Kidney capillary endothelial cell (primary cell): ENCODE measurements around the gene BRICD5.
"Not testable (repeated sequence)": the region's sequence is repeated elsewhere in the genome, so short reads cannot be mapped to it uniquely, and the experiment has no call there.

Source experiments
- DNase-seq: peaks from one replicate; pipeline ENCODE4 v3.0.0-alpha.2; 2018; ENCODE audit warnings: low spot score

The BRICD5 gene

DNA sequence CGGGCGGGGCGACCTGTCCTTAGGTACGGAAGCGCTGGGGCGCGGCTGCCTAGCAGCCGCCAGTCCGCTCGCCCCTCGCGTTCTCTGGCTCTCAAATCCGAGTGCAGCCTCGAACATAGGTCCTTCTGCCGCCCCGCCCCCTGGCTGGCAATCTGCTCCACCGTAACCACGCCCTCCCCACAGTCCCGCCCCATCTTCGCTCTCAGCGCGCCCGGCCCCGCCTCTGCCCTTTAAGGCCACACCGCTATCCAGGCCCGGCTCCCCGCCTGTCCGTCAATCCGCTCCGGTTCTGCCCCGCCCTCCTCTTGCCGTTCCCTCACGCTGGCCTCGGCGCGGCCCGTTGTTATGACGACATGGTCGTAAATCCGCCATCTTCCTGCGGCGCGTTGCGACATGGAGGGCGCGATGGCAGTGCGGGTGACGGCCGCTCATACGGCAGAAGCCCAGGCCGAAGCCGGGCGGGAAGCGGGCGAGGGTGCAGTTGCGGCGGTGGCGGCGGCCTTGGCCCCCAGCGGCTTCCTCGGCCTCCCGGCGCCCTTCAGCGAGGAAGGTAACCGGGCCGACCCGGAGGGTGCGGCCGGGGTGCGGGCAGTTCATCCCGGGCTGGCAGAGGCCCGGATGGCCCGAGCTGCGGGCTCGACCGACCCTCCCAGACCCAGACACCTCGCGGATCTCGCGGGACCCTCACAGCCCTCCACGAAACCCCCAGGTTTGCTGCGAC lies 12.7 kb upstream of the BRICD5 start, which contains the start of gene E4F1:
Gene E4F1 (plus strand): TSS at position 371 of the 721 bp plus-strand sequence. CDS start 23 bp downstream, at position 394.
- peak; percentile 98 for DNase-seq

DNA sequence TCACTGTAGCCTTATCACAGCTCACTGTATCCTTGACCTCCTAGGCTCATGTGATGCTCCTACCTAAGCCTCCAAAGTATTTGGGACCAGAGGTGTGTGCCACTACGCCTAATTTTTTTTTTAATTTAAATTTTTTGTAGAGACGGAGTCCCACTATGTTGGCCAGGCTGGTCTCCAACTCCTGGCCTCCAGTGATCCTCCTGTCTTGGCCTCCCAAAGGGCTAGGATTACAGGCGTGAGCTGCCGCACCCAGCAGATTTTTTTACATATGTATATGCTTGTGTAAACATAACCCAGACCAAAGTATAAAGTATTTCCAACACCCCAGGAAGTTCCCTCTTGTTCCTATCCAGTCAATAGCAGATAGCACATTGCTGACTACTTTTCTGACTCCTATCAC lies 5.7 kb upstream of the BRICD5 start:
- DNase-seq = no peak

DNA sequence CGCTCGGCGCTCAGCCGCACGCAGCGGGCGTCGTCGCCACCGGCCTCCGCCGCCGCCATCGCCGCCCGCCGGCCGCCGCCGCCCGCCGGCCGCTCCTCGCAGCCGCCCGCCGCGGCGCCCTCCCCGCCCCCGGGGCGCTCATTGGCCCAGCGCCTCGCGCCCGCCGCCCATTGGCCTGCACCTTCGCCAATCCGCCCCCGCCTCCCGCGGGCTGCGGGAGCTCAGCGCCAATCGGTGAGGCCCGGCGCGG lies 4.0 kb upstream of the BRICD5 start, which contains the start of gene PGP:
Gene PGP (minus strand): TSS at position 122 of the 250 bp plus-strand sequence. CDS start 63 bp downstream, at position 59.
- DNase-seq = no peak

DNA sequence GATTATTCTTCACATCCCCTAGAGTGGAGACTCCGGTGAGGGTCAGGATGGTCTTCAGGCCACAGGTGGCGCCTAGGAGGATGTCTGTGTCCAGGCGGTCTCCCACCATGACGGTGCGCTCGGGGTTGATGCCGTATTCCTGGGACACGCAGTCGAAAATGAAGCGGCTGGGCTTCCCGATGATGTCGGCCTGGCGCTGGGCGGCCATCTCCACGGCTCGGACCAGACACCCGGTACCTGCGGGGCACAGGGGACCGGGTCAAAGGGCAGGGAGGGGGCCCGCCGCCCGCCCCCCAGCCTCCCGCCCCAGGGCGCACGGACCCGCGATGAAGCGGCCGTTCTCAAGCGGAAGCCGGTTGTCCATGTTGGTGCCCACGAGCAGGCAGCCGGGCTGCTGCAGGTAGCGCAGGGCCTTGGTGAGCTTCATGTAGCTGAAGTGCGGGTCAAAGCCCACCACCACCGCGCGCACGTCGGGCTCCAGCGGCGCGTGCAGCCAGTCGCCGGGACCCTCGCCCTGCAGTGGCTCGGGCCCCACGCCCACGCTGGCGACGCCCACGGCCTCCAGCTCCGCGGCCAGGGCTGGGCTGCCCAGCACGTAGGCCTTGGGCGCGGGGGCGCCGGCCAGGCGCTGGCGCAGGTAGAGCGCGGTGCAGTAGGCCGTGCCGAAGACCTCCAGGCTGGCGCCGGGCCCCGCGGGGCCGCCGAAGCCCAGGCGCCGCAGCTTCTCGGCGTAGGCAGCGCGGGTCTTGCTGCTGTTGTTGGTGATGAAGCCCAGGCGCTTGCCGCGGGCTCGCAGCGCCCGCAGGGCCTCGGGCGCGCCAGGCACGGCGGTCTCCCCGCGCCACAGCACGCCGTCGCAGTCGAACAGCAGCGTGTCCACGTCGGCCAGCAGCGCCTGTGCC lies 3.4 kb upstream of the BRICD5 start:
- DNase-seq = no peak

DNA sequence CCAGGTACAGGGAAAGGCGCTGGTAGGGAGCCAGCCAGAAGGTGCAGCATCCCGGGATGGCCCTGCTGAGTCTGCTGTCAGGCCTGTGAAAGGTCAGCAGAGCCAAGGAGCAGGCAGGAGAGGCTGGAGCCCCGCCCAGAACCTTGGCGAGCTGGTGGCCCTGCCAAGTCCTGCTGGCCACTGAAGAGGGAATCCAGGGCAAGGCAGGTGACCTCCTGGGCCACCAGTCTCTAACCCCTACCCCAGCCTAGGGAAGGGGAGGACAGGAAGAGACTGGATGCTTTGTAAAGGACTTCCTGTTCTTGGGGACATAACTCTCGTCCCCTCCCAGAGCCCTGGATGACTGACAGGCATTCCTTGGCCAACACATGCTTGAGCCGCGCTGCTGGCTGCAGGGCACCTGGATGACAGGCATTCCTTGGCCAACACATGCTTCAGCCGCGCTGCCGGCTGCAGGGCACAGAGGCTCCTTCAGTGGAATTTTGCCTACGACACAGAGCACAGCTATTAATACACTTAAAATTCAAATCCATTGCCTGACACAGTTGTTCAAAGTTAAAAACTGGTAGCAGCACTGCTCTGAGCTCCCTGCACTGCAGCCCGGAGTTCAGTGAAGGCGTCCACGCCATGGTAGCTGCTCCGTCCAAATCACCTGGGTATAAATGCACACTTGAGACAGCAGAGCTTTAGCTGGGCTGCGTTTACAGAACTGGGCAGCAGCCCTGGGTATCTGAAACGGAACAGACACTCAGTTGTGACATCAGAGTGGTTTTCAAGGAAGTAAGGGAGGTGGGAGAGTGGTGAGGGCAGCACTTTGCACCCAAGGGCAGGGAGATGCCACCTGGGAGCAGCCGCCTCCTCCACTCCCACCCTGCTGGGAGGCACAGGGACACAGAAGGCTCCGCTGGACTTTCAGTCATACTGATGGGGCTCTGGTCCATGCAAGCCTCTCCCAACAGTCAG lies 2.0 kb upstream of the BRICD5 start:
- DNase-seq = peak; percentile 21

DNA sequence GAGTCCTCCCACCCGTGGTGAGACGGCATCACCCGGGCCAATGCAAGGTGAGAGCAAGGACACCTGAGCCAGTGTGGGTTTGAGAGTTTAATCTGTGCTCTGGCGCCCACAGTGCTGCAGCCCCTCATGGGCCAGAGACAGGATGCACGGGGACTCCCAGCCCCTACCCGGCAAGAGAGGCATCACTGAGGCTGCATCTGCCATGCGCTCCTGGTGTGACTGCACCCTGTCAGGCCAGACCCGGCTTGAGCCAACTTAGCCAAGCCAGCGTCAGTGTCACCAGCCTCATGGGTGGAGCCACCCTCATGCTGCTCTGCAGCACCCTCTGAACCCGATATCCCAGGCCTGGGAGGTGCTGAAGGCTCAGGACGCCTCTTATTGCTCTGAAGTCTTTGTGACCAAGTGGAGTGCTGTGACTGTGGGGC lies 1.3 kb upstream of the BRICD5 start:
- DNase-seq = no peak

DNA sequence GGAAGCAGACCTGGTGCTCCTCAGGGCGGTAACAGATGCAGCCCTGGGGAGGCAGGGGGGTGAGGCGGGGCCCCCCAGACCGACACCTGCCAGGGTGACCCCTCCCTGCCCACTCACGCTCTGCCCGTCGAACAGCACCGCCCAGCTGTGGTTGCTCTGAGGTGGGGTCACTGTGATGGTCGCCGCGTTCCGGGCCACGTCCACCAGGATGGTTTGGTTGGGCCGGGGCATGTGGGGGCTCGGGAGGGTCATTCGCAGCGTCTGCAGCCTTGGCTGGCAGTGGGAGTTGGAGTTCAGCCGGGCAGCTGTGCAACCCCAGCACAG lies 692 bp downstream of the BRICD5 start:
- no peak for DNase-seq

DNA sequence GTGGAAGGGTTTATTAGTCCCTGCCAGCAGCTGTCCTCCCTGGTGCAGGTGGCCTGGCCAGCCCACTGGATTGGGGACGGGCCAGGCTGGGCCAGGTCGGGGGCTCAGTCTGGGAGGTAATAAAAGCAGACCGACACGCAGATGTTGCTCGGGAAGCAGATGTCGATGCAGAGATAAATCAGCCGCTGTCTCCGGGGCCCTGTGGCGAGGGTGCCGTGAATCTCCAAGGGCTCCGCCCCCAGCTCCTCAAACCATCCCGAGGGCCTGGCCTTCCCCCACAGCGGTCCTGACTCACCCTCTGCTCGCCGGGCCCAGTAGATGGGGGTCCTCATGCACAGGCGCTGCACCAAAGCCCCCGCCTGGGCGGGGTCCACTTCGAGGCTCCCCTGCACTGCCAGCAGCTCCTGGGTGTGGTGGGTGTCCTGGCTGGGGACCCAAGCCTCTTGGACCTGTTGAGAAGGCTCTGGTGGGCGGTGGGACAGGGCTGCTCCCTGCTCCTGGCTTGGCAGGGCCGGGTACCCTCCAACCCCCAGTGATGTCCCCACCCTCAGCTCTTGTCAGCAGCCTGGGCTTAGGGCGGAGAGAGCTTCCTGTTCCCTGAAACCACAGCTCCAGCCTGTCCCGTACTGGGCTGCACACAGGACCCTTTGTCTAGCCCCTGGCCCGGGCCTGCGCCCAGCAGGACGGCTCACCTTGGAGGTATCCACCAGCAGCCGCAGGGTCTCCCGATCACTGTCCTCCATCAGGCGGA lies 1.2 kb downstream of the BRICD5 start:
- DNase-seq = no peak

DNA sequence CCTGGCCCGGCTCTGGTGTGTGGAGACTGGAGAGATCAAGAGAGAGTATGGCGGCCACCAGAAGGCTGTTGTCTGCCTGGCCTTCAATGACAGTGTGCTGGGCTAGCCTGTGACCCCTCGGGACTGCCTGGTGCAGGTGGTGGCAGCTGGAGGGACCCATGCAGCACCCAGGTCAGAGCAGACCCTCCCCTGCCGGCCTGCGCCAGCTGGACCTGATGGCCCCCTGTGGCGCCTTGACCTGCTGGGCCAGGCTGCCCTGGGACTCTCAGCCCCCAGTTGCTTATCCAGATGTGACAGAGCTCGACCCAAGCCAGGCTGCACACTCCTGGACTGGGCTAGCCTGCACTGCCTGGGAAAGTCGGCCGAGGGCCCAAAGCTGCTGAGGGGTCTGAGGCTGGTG lies 1.9 kb downstream of the BRICD5 start:
- DNase-seq = no peak

DNA sequence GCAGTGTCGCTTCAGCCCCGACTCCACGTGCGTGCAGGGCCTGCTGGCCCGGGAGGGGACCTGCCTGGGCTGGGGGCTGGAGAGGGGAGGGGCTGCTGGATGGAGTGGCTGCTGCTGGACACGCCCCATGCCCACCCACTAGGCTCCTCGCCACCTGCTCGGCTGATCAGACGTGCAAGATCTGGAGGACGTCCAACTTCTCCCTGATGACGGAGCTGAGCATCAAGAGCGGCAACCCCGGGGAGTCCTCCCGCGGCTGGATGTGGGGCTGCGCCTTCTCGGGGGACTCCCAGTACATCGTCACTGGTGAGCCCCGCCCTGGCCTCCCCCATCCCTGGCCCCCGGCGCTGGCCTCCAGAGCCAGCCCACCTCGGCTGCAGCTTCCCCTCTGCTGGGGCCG lies 2.4 kb downstream of the BRICD5 start:
- no peak for DNase-seq

DNA sequence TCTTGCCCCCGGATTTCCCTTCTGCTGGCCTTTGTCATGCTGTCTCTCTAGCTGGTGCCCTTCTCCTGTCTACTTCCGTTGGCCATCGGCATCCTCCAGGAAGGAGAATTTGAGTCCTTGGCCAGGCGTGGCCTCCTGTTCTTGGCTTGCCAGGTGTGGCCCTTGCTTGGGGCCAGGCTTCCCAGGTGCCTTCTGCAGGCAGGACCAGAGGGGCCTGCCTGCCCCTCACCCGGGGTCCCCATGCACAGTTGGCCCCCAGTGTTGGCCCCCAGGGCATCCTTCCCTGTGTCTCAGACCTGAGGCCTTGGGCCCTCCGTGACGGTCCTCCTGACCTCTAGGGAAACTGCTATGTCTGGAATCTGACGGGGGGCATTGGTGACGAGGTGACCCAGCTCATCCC lies 2.8 kb downstream of the BRICD5 start:
- no peak for DNase-seq

DNA sequence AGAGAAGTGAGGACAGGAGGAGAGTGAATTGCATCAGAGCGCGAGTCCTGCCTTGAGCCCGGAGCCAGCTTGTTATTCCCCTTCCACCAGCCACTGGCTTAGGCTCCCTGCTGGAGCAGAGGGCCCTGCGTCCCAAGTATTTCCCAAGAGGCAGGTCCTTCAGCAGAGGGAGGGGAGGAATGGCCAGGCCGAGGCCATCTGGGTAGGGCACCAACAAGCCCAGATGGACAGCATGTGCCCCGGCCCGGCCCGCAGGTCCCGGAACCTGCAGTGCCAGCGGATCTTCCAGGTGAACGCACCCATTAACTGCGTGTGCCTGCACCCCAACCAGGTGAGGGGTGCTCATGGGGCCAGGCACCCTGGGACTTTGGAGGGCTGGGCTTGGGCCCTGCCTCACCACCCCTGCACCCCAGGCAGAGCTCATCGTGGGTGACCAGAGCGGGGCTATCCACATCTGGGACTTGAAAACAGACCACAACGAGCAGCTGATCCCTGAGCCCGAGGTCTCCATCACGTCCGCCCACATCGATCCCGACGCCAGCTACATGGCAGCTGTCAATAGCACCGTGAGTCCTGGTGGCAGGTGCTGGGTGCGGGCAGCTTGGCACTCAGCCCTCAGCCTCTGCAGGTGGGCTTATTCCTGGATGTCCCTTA lies 3.8 kb downstream of the BRICD5 start:
- DNase-seq = no peak

DNA sequence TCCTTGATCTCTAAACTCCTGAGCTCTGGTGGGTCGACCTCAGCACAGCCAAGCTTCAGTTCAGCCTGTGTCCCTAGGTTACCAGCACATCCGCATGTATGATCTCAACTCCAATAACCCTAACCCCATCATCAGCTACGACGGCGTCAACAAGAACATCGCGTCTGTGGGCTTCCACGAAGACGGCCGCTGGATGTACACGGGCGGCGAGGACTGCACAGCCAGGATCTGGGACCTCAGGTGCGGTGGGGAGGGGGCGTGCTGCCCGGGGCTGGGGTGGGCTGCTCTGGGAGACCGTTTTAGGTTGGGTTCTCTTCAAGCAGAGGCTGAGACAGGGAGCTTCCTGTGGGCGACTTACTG lies 4.3 kb downstream of the BRICD5 start:
- DNase-seq = no peak

DNA sequence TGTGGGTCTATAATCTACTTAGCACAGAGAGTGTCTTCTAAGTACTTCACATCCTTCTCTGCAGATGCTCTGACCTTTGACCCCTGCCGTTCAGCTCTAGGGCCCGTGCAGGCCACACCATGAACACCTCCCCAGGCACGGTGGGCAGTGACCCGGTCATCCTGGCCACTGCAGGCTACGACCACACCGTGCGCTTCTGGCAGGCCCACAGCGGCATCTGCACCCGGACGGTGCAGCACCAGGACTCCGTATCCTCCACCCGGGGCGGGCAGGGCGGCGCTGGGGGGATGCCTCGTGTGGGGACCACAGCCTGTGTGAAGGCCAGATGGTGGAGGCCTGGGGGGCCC lies 4.7 kb downstream of the BRICD5 start:
- no peak for DNase-seq

DNA sequence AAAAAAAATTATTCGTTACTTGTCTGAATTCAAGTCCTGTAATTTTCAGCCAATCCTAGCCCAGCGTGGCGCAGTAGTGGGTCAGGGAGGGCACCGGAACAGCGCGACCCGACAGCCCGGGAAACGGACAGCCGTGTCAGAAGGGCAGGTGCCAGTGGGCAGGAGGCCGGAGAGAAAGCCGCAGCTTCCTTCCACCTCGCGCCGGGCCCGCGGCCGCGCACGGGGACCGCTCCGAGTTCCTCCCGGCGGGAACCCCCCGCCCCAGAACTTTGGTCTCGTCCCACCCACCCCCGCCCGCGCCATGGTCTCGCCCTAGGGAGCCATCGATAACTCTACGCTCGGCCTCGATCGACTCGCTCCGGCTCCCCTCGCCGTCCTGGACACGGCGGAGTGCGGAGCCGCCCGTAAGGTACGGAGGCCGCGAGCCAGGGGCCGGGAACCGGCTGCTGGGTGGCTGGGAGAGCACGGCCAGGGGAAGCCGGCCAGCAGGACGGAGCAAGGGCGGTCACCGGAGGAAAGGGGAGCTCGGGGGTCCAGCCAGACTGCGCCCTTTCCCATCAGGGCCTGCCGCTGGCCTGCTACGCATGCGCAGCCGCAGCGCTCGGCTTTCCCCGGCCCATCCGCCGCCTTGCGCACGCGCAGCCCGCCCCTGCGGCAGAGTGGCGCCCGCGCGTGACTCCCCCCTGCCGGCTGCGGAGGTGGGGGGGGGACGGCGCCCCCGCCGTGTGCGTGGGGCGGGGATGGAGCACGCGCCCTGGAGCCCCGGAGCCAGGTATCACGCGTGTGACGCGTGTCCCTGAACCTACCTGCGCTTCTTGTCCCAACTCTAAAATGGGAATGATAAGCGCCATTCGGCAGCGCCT lies 5.3 kb downstream of the BRICD5 start, which contains the start of gene MLST8:
Gene MLST8 (plus strand): TSS at position 351 of the 863 bp plus-strand sequence. CDS start 632 bp downstream, outside the sequence.
- peak; percentile 88 for DNase-seq

DNA sequence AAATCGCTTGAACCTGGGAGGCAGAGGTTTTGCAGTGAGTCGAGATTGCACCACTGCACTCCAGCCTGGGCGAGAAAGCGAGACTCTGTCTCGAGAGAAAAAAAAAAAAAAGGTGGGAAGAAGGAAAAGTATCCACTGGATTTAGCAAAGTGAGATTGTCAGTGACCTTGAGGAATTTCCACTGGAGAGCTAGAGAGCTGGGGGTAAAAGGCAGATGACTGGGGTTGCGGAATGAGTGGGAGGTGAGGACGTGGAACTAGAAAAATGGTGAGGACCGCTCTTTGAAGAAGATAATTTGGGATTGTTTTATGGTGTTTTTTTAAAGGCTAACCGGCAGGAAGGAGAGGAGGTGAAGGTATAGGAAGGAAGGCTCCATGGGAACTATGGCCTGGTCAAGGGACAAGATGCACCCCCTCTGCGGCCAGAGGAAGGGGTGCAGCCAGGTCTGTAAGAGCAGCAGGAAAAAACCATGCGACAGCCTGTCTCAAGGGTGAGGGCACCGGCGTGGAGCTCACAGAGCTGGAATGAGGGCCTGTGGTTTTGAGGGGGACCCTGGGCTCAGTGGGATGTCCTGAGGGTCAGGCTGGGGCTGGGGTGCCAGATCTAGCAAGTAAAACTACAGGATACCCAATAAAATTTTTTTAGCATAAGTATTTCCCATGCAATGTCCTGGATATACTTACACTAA lies 6.1 kb downstream of the BRICD5 start:
- no peak for DNase-seq

DNA sequence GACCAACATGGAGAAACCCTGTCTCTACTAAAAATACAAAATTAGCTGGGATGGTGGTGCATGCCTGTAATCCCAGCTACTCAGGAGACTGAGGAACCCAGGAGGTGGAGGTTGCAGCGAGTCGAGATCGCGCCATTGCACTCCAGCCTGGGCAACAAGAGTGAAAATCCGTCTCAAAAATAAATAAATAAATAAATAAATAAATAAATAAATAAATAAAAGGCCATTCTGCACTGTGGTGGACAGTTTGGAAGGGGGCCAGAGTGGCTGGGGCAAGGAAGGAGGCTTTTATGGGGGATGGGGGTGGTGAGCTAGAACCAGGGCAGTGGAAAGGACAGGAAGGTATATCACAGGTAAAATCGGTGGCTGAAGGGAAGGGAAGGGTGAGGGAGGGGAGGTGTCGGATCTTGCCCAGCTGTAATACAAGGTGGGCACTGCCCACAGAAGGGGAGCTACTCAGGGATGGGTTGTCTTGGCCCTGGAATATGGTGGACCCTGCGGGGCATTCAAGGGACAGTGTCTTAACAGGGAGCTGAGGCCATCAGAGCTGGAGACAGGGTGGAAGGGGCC lies 7.5 kb downstream of the BRICD5 start:
- DNase-seq = not testable (repeated sequence)

DNA sequence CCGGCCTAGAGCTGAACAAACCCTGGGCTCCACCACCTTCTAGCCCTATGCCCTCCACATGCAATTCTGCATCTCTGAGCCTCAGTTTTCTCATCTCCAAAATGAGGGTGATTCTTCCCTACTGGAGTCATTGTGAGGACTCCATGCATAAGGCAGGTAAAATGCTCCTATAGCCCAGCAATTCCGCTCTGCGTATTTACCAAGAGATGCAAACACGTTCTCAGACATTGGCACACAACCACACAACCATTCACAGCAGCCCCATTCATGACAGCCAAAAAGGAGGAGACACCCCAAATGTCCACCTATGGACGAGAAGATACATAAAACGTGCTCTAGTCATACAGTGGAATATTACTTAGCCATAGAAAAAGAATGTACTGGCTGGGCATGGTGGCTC lies 10.3 kb downstream of the BRICD5 start:
- DNase-seq = no peak

DNA sequence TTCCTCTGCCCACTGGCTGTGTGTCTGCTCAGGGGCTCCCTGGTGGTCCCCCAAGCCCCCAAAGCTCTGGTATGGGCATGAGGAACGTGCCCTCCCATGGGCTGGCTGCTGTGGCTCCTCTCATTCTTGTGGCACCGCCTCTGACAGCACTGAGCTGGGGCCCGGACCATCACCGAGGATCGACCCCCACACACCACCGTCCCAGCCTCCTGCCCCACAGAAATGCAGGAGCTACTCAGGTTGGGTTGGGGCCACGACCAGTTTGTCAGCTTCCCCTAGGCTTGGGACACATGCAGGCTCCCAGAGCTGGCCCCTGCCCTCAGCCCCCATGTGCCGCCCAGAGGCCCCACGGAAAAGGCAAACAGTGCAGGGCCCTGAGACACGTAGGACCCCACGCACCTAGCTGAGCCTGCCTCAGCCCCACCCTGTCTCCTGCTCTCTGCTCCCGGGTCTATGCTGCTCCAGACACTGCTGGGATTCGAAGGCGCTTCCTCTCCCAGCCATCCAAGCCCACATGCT lies 11.0 kb downstream of the BRICD5 start:
- no peak for DNase-seq
